Thyroid gland (tissue), 4 donors: ENCODE results near the gene FAH. TPM values are rescaled to one million over a fixed set of nuclear protein-coding genes. Genes with fewer than 3 reads are reported as not detected.

Experiments used
- DNase-seq, 2 donors: peaks; one replicate each; pipeline ENCODE4 v3.0.0-alpha.2; 2019
- H3K27ac ChIP-seq, 3 donors: fragments of 200-600 bp; sonication (generic); 1 replicate in 2 of 3; 2 replicates in 1 of 3; pipeline ENCODE4 v1.5.1; 2016 to 2019; ENCODE audit warnings: mild to moderate bottlenecking in 1 of 3, moderate library complexity in 1 of 3
- H3K27me3 ChIP-seq: fragments of 200-600 bp; sonication (generic); one replicate; pipeline ENCODE4 v1.5.1; 2019
- H3K36me3 ChIP-seq, 2 donors: fragments of 200-600 bp; sonication (generic); one replicate each; pipeline ENCODE4 v1.5.1; 2016 to 2019
- H3K4me1 ChIP-seq, 2 donors: fragments of 200-600 bp; sonication (generic); one replicate each; pipeline ENCODE4 v1.5.1; 2017 to 2019
- H3K4me3 ChIP-seq, 3 donors: fragments of 200-600 bp; sonication (generic); replicated peaks in 1 of 3; 1 replicate in 2 of 3; 2 replicates in 1 of 3; pipeline ENCODE4 v1.5.1; 2016; ENCODE audit warnings: mild to moderate bottlenecking in 1 of 3
- H3K9me3 ChIP-seq: fragments of 200-600 bp; sonication (generic); one replicate; pipeline ENCODE4 v1.5.1; 2017
- POLR2A ChIP-seq, 2 donors: fragments of 450-650 bp; IDR thresholded peaks; one replicate each; pipeline ENCODE4 v1.6.1; 2017; ENCODE audit warnings: antibody characterized with exemption in 2 of 2, mild to moderate bottlenecking in 2 of 2, moderate library complexity in 1 of 2
- WGBS, 2 donors: methylation state at CpG; one replicate each; pipeline ENCODE4 v1.1.5; 2017; 5-methylcytosine and 5-hydroxymethylcytosine counted together
- intact Hi-C: fragments of 100-400 bp; cut with DNase I; formaldehyde crosslinking; loops from one replicate; pipeline ENCODE4 v1.15.1; 2023
- total RNA-seq, 4 donors: library from RNA; depleted of rRNA; stranded (reverse); fragments of >200 nt; gene quantifications; one replicate each; pipeline ENCODE4 v1.2.3, GENCODE V29; 2016
- TF ChIP-seq, protein P1 (sequence below), 6 experiments: fragments of 200-600 bp in 3 of 6; fragments of 450-650 bp in 3 of 6; sonication (generic) in 3 of 6; IDR thresholded peaks; one replicate each; pipeline ENCODE4 v1.5.1; 2016 to 2019; ENCODE audit warnings: antibody characterized with exemption in 6 of 6, mild to moderate bottlenecking in 2 of 6, inconsistent platforms in 1 of 6, moderate library complexity in 1 of 6

The FAH gene
- total RNA-seq, 4 donors from 2014 or later = 14.0 to 30.2 (median 21.2) TPM

DNA sequence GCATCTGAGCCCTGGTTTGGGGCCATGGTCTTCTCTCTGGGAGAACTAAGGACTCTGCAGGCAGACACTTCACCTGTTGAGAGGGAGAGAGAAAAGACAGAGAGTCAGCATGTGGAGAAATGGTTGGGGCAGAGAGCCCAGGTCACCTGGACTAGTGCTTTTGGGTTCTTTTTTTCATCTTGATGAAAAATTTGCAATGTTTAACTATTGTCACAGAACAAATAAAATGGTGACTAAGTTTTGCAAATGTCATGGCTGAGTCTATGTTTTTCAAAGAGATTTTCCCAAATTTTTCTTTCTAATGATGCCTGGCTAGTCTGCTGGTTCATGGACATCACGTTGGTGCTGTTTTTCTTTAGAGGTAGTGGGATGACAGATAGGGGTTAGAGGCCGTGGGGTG, 17.8 kb downstream of the FAH start:
- TF ChIP-seq POLR2A (IDR thresholded peaks at IDR 0.05) = no peak
- TF ChIP-seq, protein P1, sequence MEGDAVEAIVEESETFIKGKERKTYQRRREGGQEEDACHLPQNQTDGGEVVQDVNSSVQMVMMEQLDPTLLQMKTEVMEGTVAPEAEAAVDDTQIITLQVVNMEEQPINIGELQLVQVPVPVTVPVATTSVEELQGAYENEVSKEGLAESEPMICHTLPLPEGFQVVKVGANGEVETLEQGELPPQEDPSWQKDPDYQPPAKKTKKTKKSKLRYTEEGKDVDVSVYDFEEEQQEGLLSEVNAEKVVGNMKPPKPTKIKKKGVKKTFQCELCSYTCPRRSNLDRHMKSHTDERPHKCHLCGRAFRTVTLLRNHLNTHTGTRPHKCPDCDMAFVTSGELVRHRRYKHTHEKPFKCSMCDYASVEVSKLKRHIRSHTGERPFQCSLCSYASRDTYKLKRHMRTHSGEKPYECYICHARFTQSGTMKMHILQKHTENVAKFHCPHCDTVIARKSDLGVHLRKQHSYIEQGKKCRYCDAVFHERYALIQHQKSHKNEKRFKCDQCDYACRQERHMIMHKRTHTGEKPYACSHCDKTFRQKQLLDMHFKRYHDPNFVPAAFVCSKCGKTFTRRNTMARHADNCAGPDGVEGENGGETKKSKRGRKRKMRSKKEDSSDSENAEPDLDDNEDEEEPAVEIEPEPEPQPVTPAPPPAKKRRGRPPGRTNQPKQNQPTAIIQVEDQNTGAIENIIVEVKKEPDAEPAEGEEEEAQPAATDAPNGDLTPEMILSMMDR (IDR thresholded peaks at IDR 0.05) = no peak
- no peaks in the 10 kb centered on the region for H3K36me3 ChIP-seq
- no peak overlapping the region for H3K27ac ChIP-seq
- H3K9me3 ChIP-seq = no peaks in the 10 kb centered on the region
- 95 to 96% methylated on average over 2 of the region's 2 CpGs for WGBS, 2 donors
- intact Hi-C loops = loop anchor here (5.0 kb wide), 1 partner anchor 113 kb away; the partner anchor contains the start of gene ZFAND6
- no peak for DNase-seq
- H3K4me3 ChIP-seq = no peak overlapping the region
- no peaks in the 10 kb centered on the region for H3K27me3 ChIP-seq
- no peaks in the 10 kb centered on the region for H3K4me1 ChIP-seq

DNA sequence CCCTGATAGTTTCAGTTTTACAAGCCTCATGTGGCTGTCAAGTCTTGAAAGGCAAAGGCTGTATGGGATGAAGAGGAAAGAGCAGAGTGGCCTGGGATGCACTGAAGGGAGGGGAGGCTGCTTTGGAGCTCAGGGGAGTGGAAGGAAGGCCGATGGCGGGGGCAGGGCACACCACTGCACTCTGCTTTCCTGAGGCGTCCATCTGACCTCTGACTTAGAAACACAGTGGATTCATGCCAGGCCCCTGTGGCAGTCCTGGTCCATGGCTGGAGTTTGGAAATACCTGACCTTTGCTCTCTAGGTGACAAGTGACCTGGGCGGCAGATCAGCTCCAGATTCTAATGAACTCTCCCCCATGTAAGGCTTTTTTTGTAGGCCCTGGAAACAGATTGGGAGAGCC, 19.0 kb downstream of the FAH start:
- Histone ChIP-seq H3K27me3 (no peaks in the 10 kb centered on the region), H3K9me3 (no peaks in the 10 kb centered on the region), H3K27ac (no peak overlapping the region), H3K4me3 (no peak overlapping the region), H3K4me1 (peaks cover 0 to 4% of the 10 kb centered on the region in 2 donors), H3K36me3 (no peaks in the 10 kb centered on the region)
- DNase-seq = no peak
- TF ChIP-seq, protein P1 (IDR thresholded peaks at IDR 0.05) = no peak
- no peak for TF ChIP-seq POLR2A (IDR thresholded peaks at IDR 0.05)
- intact Hi-C loops = loop anchor here (5.0 kb wide), 1 partner anchor 114 kb away; the partner anchor contains the start of gene ZFAND6
- 78 to 83% methylated on average over 4 of the region's 4 CpGs for WGBS, 2 donors

DNA sequence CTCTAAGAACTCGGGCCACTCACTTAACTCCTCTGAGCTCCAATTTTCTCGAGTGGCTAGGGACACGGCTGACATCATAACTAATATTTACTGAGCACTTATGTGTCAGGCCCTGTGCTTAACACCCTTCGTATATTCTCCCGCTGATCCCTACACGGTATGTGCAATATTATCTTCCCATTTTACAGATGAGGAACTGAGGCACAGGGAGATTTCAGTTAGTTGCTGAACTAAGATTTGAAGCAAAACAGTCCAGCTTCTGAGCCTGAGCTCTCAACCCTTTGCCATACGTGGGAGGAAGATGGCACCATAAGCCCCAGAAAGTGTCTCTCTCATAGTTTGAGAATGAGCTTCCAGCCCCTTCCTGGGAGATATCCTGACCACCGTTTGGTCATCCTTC, 19.6 kb downstream of the FAH start:
- Histone ChIP-seq H3K9me3 (no peaks in the 10 kb centered on the region), H3K36me3 (no peaks in the 10 kb centered on the region), H3K4me3 (no peak overlapping the region), H3K27me3 (no peaks in the 10 kb centered on the region), H3K4me1 (peaks cover 0 to 4% of the 10 kb centered on the region in 2 donors), H3K27ac (no peak overlapping the region)
- intact Hi-C loops = loop anchor here (5.0 kb wide), 1 partner anchor 115 kb away; the partner anchor contains the start of gene ZFAND6
- TF ChIP-seq POLR2A (IDR thresholded peaks at IDR 0.05) = no peak
- TF ChIP-seq, protein P1 (IDR thresholded peaks at IDR 0.05) = no peak
- WGBS, 2 donors = 65 to 79% methylated on average over 8 of the region's 8 CpGs
- DNase-seq = no peak

DNA sequence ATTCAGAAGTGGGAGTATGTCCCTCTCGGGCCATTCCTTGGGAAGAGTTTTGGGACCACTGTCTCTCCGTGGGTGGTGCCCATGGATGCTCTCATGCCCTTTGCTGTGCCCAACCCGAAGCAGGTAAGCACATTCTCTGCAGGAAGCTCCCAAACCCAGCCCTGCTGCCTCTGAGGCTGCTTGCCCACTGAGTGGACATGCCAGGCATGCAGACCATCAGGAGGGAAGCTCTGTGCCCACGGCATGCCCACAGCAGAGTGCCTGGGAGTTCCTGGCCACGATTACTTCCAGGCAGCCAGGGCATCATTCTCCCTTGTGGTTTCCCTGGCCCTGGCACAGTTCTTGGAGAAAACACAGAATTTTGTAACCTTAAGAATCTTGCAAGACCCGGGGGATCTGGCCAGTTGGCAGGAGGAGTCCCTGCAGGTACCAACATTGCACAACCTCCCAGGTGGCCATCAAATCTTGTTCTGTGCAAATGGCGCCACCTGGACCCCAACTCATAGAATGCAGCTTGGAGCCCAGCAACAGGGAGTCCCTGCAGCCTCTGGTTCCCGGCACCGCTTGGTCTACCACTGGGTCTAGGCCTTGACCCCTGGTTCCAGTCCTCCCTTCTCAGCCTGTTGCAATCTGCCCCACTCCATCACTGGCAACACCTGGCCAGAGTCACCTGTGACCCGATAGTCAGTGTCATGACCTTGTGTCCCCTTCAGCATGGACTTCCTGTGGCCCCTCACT, 20.4 kb downstream of the FAH start:
- WGBS, 2 donors = 71 to 73% methylated on average over 10 of the region's 10 CpGs
- H3K36me3 ChIP-seq = no peaks in the 10 kb centered on the region
- no peaks in the 10 kb centered on the region for H3K9me3 ChIP-seq
- DNase-seq = peak; percentile 79 to 86
- H3K27ac ChIP-seq = no peak overlapping the region
- no peaks in the 10 kb centered on the region for H3K27me3 ChIP-seq
- intact Hi-C loops = loop anchor here (5.0 kb wide), 1 partner anchor 116 kb away; the partner anchor contains the start of gene ZFAND6
- TF ChIP-seq POLR2A (IDR thresholded peaks at IDR 0.05) = no peak
- TF ChIP-seq, protein P1 (IDR thresholded peaks at IDR 0.05) = peak; percentile 31 to 78 (median 76)
- H3K4me3 ChIP-seq = no peak overlapping the region
- H3K4me1 ChIP-seq = peaks cover 0 to 4% of the 10 kb centered on the region in 2 donors
